Vagina (tissue), 2 donors: Measurements from ENCODE around the gene SSB. TPM values are rescaled to one million over a fixed set of nuclear protein-coding genes. Genes with fewer than 3 reads are reported as not detected.

Source experiments
- DNase-seq, 2 donors: peaks; one replicate each; pipeline ENCODE4 v3.0.0-alpha.2; 2017; ENCODE audit errors: extremely low spot score in 2 of 2
- H3K27ac ChIP-seq: fragments of 200-600 bp; sonication (generic); one replicate; pipeline ENCODE4 v1.5.1; 2019
- H3K27me3 ChIP-seq: fragments of 200-600 bp; sonication (generic); one replicate; pipeline ENCODE4 v1.5.1; 2019
- H3K36me3 ChIP-seq, 2 donors: fragments of 200-600 bp; sonication (generic); one replicate each; pipeline ENCODE4 v1.5.1; 2017 to 2019
- H3K4me1 ChIP-seq: fragments of 200-600 bp; sonication (generic); one replicate; pipeline ENCODE4 v1.5.1; 2019
- H3K4me3 ChIP-seq, 2 donors: fragments of 200-600 bp; sonication (generic); 1 replicate in 1 of 2; 2 replicates in 1 of 2; pipeline ENCODE4 v1.5.1; 2016 to 2019
- H3K9me3 ChIP-seq: fragments of 200-600 bp; sonication (generic); one replicate; pipeline ENCODE4 v1.5.1; 2019
- POLR2A ChIP-seq, 2 donors: fragments of 450-650 bp; IDR thresholded peaks; one replicate each; pipeline ENCODE4 v1.6.1; 2017; ENCODE audit warnings: antibody characterized with exemption in 2 of 2, mild to moderate bottlenecking in 2 of 2, moderate library complexity in 2 of 2
- POLR2AphosphoS5 ChIP-seq, 2 donors: sonication (generic); formaldehyde crosslinking; IDR thresholded peaks; one replicate each; pipeline ENCODE4 v1.9.0; 2017; ENCODE audit warnings: antibody characterized with exemption in 2 of 2, mild to moderate bottlenecking in 2 of 2, low read depth in 1 of 2; ENCODE audit not compliant: insufficient read depth in 1 of 2
- intact Hi-C: fragments of 100-400 bp; cut with DNase I; formaldehyde crosslinking; loops from one replicate; pipeline ENCODE4 v1.15.1; 2023
- total RNA-seq: library from RNA; depleted of rRNA; stranded (reverse); fragments of >200 nt; gene quantifications from one replicate; pipeline ENCODE4 v1.2.3, GENCODE V29; 2016
- TF ChIP-seq, protein P1 (sequence below), 3 experiments: fragments of 450-650 bp in 2 of 3; fragments of 200-600 bp in 1 of 3; sonication (generic) in 1 of 3; IDR thresholded peaks; one replicate each; pipeline ENCODE4 v1.5.1; 2017 to 2019; ENCODE audit warnings: antibody characterized with exemption in 3 of 3, mild to moderate bottlenecking in 2 of 3, moderate library complexity in 2 of 3

Gene SSB
- total RNA-seq, 1 donor from 2014 or later: 47.1 TPM

DNA sequence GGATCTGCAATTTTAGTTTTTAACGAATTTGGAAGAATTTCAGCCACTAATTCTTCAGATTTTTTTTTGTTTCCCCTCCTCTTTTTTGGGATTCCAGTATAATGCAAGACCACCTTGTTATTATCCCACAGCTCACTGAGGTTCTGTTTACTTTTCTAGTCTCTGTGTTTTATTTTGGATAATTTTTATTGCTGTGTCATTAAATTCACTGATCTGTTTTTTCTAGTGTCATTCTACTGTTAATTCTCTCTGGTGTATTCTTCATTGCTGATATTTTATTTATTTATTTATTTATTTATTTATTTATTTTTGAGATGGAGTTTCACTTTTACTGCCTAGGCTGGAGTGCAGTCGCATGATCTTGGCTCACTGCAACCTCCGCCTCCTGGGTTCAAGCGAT is 60.8 kb downstream of the SSB start:
- Histone ChIP-seq H3K27me3 (no peaks in the 10 kb centered on the region), H3K4me3 (no peak overlapping the region), H3K36me3 (no peaks in the 10 kb centered on the region), H3K9me3 (no peaks in the 10 kb centered on the region), H3K27ac (no peak overlapping the region), H3K4me1 (peaks cover 5% of the 10 kb centered on the region)
- DNase-seq: no peak
- intact Hi-C loops: no loop called here
- TF ChIP-seq POLR2AphosphoS5 (IDR thresholded peaks at IDR 0.05; ENCODE audit: insufficient read depth in 1 of 2, low read depth in 1 of 2) (no peak), POLR2A (IDR thresholded peaks at IDR 0.05) (no peak)
- TF ChIP-seq, protein P1, sequence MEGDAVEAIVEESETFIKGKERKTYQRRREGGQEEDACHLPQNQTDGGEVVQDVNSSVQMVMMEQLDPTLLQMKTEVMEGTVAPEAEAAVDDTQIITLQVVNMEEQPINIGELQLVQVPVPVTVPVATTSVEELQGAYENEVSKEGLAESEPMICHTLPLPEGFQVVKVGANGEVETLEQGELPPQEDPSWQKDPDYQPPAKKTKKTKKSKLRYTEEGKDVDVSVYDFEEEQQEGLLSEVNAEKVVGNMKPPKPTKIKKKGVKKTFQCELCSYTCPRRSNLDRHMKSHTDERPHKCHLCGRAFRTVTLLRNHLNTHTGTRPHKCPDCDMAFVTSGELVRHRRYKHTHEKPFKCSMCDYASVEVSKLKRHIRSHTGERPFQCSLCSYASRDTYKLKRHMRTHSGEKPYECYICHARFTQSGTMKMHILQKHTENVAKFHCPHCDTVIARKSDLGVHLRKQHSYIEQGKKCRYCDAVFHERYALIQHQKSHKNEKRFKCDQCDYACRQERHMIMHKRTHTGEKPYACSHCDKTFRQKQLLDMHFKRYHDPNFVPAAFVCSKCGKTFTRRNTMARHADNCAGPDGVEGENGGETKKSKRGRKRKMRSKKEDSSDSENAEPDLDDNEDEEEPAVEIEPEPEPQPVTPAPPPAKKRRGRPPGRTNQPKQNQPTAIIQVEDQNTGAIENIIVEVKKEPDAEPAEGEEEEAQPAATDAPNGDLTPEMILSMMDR (IDR thresholded peaks at IDR 0.05): no peak

DNA sequence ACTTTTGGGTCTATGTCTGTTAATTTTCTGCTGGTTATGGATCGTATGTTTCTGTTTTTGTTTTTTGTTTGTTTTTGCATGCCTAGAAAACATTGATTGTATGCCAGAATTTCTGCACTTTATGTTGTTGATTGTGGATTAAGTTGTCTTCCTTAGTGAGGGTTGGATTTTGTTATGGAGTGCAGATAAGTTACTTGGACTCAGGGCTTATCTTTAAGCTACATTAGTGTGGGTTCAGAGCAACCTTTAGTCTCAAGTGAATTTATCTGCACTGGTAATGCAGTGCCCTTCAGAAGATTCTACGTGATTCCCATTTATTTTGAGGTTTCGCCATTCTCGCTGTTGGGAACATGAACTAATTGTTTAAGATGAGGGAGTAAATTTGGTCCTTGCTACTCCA is 61.5 kb downstream of the SSB start:
- TF ChIP-seq POLR2A (IDR thresholded peaks at IDR 0.05) (no peak), POLR2AphosphoS5 (IDR thresholded peaks at IDR 0.05; ENCODE audit: insufficient read depth in 1 of 2, low read depth in 1 of 2) (no peak)
- TF ChIP-seq, protein P1 (IDR thresholded peaks at IDR 0.05): no peak
- H3K4me3 ChIP-seq: no peak overlapping the region
- intact Hi-C loops: no loop called here

More for the DNA sequence above, 61.5 kb downstream of the SSB start:
- peaks cover 7% of the 10 kb centered on the region for H3K4me1 ChIP-seq
- DNase-seq: no peak
- H3K27me3 ChIP-seq: no peaks in the 10 kb centered on the region
- no peak overlapping the region for H3K27ac ChIP-seq
- no peaks in the 10 kb centered on the region for H3K36me3 ChIP-seq
- no peaks in the 10 kb centered on the region for H3K9me3 ChIP-seq

Other genes starting within 250 kb of the SSB start
- 17.7 TPM for gene FASTKD1, start 225.0 kb upstream of the SSB start, total RNA-seq
- gene PPIG, start 214.5 kb upstream of the SSB start, total RNA-seq: 48.1 TPM
- 0.49 TPM for gene CFAP210, start 104.5 kb upstream of the SSB start, total RNA-seq
- 4.7 TPM for gene PHOSPHO2, start 104.4 kb upstream of the SSB start, total RNA-seq
- gene KLHL23, start 65.0 kb upstream of the SSB start, total RNA-seq: 5.6 TPM
- 22.1 TPM for gene METTL5, start 26.0 kb downstream of the SSB start, total RNA-seq
- gene UBR3, start 28.6 kb downstream of the SSB start, total RNA-seq: 59.2 TPM